Amniotic epithelial cell (primary cell): ENCODE data around the gene SLC44A5.
"Not testable (repeated sequence)": the region's sequence is repeated elsewhere in the genome, so short reads cannot be mapped to it uniquely, and the experiment has no call there.

ENCODE experiments used
- DNase-seq: peaks from one replicate; pipeline ENCODE4 v3.0.0-alpha.2; 2010; ENCODE audit warnings: low read depth

Gene SLC44A5

DNA sequence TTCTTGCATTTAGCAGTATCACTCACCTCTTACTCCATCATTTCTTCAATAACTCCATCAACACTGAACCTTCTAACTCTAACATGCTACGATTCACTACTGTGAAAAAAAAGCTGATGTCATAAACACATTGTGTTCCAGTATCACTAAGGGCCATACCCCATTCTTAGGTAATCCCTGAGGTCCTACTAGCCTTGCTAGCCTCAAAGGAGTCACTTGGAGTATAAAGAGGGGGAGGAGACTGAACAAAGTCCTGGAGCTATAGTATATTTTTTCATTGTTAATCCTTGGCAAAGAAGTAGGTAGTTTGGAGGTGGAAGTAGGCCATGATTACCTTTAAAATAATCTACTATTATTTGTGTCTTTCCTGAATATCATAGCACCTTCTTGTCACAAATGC, at the start of gene SLC44A5:
TSS of gene SLC44A5 (minus strand) at position 101 of the 400 bp plus-strand sequence. CDS start 69,667 bp downstream, outside the sequence.
- DNase-seq, result no peak

DNA sequence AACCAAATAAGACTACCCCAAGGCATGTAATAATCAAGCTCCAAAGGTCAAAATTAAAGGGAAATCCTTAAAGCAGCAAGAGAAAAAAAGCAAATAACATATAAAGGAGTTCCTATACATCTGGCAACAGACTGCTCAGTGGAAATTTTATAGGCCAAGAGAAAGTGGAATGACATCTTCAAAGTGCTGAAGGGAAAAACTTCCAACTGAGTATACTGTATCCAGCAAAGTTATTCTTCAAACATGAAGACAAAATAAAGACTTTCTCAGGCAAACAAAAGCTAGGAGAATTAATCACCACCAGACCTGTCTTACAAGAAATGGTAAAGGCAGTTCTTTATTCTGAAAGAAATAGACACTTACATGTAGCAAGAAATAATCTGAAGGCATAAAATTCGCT, 45.0 kb upstream of the SLC44A5 start:
- no peak for DNase-seq

DNA sequence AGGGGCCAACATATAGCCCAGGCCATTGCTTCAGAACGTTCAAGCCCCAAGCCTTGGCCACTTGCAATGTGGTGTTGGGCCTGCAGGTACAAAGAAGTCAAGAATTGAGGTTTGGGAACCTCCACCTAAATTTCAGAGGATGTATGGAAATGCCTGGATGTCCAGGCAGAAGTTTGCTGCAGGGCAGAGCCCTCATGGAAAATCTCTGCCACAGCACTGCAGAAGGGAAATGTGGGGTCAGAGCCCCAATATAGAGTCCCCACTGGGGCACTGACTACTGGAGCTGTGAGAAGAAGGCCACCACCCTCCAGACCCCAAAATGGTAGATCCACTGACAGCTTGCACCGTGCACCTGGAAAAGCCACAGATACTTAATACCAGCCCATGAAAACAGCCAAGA, 36.3 kb upstream of the SLC44A5 start:
- not testable (repeated sequence) for DNase-seq

DNA sequence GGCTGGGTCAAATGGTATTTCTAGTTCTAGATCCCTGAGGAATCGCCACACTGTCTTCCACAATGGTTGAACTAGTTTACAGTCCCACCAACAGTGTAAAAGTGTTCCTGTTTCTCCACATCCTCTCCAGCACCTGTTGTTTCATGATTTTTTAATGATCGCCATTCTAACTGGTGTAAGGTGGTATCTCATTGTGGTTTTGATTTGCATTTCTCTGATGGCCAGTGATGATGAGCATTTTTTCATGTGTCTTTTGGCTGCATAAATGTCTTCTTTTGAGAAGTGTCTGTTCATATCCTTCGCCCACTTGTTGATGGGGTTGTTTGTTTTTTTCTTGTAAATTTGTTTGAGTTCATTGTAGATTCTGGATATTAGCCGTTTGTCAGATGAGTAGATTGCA, 34.2 kb upstream of the SLC44A5 start:
- not testable (repeated sequence) for DNase-seq

DNA sequence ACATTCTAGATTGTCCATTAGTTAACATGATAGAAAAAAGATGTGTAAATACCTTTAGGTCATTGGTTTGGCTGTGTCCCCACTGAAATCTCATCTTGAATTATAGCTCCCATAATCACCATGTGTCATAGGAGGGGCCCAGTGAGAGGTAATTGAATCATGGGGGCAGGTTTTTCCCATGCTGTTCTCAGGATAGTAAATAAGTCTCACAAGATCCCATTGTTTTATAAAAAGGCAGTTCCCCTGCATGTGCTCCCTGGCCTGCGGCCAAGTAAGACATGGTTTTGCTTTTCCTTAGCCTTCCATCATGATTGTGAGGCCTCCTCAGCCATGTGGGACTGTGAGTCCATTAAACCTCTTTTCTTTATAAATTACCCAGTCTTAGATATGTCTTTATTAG, 32.5 kb upstream of the SLC44A5 start:
- DNase-seq, result no peak

DNA sequence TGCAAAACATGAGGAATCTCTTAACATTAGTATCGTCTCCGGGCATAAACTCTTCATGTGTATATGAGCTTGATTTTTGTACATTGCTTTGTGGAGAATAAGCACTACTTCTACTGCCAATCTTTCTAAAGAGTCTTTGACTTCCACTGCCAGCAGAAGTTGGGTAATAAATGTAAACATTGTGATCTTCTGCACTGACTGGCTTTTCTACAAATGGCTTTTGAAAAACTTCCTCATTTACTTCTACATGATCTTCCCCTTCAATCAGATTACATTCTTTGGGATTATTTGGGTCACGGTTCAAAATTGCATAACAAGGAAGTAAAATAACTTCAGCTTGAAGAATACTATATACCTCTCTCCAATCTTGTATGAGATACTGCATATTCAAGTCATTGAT, 30.4 kb upstream of the SLC44A5 start:
- no peak for DNase-seq

DNA sequence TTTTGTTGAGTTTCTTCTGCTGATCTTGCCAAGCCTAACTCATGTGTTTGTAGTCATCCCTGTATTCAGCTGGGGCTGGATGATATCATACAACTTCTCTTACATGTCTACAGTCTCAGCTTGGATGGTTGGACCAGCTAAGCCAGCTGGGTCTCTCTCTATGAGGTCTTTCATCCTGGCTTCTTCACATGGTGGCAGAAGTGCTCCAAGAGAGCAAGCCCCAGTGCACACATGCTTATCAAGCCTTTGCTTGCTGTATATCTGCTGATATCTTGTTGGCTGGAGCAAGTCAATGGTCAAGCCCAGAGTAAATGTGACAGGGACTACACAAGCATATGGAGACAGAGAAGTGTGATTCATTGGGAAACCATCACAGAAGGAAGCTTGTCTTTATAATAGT, 29.2 kb upstream of the SLC44A5 start:
- DNase-seq, result no peak

DNA sequence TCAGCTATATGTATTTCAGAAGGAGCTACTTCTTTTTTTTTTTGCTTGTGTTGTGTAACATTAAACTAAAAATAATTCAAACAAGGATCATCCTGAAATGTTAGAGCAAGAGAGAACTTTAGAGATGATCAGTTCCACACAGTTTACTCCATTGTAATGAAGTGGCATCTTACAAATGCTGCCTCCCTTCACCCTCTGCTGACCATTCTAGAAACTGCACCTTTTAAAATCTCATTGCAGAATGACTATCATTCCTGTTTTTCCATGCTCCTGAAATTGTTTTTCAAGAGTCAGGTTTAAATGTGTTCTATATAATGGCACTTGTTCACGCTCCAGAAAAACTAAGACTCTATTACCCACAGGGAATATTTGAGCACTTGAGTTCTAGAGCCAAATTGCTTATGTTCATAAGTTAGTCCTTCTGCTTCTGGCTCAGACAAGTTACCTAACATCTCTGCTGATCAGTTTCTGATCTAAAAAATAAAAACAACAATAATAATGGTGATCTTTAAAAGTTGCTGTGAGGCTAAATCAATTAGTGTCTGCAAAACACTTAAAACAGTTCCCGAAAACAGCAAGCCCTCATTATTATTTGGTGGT, 21.5 kb upstream of the SLC44A5 start:
- peak; percentile 23 for DNase-seq

DNA sequence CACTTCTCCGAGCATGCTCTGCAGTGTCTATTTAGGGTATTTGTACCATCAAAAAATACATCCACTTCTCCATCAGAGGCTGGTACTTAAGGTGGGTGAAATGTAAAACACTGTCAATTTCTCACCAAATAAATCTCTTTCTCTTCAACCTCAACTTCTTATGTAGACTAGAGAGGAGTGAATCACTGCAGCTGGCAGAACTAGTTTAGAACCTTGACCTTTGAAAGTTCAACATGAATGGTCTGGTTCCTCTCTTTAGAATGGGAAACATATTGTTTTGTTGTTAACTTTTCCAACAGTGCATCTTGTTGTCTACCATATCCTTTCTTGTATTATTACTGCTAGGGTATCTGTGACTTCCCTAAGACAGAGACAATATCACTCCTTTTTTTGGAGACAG, 20.1 kb upstream of the SLC44A5 start:
- DNase-seq, result no peak

DNA sequence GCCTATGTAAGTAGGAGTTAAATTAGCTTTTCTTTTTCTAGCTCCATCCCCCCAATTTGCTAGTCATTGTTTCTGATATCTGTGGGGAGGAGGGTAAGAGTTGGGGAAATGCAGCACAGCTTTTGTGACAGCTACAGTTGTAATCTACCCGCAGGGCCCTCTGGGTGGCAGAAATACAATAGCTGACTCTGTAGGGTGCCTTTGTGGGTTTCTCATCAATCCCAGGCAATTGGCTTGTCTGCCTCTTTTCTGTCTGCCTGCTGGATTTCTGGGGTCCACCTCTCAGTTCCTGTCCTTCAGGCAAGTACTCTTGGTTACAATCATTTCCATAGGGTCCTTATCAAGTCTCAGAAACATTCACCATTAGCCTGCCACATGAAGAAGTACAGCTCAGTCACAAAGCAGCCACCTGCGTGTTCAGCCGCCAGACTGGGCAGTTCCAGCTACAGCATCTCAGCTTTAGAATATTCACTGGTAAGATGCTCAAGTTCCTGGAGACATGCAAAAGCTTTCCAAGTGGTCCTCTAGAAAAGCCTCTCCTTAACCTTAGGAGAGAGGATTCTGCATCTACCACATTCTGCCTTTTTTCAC, 19.2 kb upstream of the SLC44A5 start:
- DNase-seq, result no peak

DNA sequence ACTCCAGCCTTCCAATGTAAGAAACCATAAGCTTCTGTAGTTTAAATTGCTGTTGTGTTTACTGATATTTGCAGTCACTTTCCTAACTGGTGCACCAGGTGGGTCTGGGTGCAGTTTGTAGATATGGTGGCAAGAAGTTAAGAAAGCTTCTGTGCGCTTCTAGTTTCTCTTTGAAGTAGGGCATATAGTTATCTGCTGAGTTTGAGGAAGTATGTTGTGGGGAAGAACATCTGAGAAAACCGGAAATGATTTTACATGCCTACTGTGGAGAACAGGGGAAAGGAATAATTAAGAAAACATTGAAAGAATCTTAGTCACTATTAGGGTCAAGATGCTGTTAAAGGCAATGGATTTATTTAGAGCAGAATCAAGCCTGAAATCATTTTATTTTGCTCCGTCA, 14.9 kb upstream of the SLC44A5 start:
- DNase-seq, result no peak

DNA sequence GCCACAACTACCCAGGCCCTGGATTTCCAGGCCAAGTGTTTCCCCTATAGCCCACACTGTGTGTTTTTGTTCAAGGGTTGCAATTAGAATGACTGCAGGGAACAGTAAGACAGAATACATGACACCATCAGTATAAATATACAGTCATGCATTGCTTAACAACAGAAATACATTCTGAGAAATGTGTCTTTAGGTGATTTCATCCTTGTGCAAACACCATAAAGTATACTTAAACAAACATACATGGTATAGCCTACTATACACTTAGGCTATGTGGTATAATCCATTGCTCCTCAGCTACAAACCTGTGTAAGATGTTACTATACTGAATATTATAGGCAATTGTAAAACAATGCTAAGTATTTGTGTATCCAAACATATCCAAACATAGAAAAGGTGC, 7.5 kb upstream of the SLC44A5 start:
- no peak for DNase-seq

DNA sequence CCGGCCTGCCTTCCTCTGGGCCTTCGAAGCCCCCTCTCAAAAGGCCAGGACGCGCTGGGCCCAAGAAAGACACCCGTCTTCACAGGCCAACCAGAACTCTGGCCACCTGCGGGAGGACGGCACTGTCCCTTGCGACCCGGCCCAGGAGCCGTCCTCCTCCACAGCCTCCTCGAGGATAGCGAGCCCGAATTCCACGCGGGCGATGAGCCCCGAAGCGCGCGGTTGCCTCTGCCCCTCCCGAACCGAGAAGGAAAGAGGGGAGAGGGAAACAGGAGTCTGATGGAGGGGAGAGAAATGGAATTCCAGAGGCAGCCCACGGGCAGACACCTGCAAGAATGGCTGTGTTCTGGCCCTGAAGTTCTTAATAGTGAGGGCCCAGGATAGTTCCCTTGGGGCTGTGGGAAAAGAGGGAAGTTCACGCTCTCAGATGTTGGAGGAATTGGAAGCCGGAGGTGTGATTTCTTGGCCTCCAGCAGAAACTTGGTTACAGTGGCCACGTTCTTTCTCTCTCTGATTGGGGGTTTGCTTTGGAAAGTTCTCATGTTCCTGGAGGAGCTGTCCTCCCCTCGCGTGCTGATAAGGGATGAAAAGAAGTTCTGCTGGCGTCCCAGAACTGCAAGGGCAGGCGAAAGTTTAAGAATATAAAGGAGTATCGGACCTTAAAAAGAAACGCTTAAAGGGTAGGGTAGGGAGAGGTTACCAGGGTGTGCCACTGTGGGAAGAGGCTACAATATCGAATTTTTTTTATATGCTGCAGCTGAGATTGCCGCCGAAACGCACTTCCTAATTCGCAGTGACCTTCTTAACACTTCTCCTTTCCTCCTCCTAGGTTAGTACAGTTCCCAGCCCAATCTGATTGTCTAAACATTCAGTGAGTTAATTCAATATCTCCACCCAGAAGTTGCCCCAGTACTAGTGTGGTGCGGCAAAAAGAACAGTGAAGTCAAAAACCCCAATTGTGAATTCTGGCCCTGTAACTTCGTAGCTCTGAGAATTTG, 5.8 kb upstream of the SLC44A5 start:
- peak; percentile 34 for DNase-seq

DNA sequence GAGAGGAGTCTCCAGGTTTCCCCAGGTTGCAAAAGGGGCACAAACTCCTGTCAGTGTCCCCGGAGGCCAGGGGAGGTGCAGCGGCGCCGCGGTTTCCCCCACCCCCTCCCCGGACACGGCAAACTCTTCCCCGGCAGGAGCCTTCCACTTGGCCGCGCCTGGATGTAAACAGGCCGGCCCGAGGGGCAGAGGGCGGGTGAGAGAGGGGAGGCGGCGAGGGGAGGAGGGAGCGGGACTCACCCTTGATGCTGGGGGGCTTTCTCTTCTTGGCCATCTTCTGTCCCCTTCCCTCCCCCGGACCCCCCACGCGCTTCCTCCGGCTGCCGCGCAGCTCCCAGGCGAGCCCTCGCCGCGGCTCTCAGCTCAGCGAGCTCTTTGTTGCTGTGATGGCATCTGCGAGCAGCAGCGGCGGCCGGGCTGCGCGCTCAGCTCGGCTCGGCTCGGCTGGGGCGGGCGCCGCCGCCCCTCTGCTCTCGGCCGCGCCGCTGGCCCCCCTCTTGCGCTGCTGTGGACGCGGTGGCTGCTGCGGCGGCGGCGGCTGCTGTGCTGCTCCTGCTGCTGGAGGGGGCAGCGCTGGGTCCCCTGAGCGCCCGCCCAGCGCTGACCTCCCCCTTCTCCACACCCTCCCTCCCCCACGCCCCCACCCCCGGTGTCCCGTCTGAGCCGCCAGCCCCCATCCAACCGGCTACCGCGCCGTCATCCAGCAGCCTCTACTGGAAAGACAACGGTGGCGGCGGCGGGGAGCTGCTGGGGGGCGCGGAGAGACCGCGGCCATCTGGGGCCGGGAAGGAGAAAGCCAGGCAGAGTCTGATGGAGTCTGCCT, 4.9 kb upstream of the SLC44A5 start:
- peak; percentile 19 for DNase-seq

DNA sequence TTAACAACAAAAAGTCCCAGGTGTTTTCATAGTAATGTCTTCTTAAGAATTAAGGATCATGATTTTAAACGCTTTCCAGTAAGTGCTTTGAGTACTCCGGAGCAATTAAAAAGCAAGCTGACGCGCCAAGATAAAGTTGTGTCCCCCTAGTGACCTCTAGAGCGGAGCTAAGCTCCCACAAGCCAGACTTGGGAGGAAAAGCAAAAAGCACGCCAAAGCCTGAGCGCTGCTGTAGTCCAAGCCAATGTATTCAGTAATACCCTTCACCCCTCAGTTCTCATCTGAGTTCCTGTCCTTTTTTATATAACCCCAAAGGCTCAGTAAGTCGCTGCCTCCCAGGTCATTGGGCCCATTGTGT, 3.5 kb upstream of the SLC44A5 start:
- no peak for DNase-seq

DNA sequence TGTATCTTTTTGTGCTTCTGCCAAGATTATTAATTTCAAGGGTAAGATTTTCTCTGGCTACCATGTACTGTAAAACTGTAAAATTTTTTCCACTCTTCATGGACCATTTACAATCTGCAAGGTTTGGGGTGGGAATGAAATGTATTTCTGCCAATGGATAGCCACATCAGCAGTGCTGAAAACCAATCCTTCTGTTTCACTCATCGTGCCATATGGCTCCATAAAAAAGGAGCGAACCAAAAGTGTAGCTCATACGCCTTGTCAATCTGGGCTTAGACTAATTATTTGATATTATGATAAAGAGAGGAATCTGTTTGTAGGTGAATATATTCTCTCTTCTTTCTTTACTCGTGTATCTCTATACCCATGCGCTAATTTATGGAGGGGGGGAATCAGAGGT, 3.0 kb upstream of the SLC44A5 start:
- no peak for DNase-seq

DNA sequence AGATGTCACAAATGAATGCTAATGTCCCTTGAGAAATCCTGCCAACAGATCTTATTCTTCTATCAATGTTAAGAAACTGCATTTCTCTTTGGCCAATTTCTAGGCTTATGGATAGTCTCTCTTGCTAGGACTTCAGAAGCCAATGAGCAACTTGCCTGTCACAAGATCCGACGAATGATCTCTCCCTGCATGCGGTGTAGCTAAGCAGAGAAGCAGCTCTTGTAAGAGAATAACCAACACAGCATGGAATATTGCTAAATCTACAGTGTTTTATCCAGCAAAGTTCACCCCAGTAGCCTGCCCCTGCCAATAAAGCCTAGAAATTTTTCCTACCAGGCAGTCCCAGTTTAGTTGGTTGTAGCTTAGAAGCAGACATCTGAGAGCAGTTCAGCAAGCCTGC, 2.1 kb upstream of the SLC44A5 start:
- no peak for DNase-seq

DNA sequence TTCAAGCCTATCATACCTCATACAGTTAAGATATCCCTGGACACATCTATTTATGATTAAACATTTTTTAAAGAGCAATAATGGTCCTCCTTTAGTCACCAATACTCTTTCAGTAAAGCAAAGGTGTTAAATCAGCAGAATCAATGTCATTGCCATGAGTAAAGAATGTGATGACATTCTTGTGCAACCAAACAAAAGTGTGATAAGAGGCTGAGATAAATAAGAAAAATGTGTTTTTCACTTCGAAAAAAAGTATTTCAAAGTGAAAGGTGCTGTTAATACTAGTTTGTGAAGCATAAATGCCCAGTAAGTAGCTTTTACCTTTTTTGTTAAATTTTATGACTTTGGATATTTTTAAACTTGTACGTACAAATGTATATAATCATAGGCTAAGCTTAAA, 8.4 kb downstream of the SLC44A5 start:
- no peak for DNase-seq

DNA sequence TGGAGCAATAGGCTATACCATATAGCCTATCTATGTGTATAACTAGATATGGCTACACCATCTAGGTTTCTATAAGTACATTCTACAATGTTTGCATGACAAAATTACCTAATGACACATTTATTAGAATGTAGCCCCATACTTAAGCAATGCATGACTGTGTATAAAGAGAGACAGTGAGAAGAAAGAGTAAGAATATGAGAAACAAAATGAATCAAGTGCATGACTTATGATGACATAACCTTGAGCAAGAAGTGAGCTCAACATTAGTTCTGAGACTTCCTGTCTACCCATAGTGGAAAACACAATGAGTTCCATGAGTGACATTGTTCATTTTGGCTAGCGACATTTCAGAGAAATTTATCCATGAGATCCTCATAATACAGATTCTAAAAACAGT, 10.1 kb downstream of the SLC44A5 start:
- no peak for DNase-seq

DNA sequence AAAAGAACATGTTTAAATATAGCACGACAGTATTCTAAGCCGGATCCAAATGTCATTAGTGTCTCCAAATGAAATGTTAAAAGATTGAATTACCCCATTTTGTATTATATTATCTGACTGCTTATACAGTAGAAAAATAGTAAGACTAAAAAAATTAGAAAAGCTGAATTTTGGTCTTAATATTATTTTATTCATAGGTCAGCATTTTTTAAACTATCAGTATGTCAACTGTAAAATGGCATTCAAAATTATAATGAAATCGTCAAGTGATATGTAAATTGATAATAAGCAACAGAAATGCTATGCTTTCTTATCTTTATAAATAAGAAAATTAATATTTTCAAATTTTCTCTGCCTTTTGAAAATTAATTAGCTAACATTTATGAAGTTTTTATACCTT, 16.6 kb downstream of the SLC44A5 start:
- DNase-seq, result no peak

DNA sequence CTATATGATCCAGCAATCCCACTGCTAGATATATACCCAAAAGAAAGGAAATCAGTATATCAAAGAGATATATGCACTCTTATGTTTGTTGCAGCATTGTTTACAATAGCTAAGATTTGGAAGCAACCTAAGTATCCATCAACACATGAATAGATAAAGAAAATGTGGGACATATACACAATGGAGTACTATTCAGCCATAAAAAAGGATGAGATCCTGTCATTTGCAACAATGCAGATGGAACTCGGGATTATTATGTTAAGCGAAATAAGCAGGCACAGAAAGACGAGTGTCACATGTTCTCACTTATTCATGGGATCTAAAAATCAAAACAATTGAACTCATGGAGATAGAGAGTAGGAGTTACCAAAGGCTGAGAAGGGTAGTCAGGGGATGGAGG, 17.5 kb downstream of the SLC44A5 start:
- DNase-seq, result not testable (repeated sequence)

DNA sequence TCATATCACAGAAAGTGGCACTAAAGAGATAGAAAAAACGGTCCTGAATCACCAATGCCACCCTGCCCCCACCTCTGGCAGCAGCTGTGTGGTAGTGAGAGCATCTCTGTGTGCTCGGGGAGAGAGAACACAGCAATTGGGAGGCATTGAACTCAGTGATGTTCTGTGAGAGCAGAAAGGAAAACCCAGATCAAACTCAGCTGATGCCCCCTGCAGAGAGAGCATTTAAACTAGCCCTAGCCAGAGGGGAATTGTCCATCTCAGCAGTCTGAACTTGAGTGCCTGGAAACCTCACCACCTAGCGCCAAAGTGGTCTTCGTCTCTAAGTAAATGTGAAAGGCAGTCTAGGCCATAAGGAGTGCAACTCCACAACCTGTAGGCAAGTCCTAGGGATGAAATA, 21.3 kb downstream of the SLC44A5 start:
- DNase-seq, result no peak
